NCI-H69 (cell line): ENCODE measurements around the gene ELF4.
A peak's percentile ranks its signal among the peaks of the same experiment; 100 is the strongest.
"Not testable (repeated sequence)": the region's sequence is repeated elsewhere in the genome, so short reads cannot be mapped to it uniquely, and the experiment has no call there.

Source experiments
- DNase-seq: peaks from one replicate; lab custom pipeline; 2025; lab: John Stamatoyannopoulos, UW

The ELF4 gene

GRCh38 chrX:130110379-130111219, at the start of gene ELF4:
TSS of gene ELF4 (minus strand) at chrX:130110497. CDS start at chrX:130081330, 29,167 bp downstream.
- peak; percentile 82 for DNase-seq

- DNase-seq = no peak
Observed at GRCh38 chrX:130159776-130160175, 49.5 kb upstream of the ELF4 start.

DNA sequence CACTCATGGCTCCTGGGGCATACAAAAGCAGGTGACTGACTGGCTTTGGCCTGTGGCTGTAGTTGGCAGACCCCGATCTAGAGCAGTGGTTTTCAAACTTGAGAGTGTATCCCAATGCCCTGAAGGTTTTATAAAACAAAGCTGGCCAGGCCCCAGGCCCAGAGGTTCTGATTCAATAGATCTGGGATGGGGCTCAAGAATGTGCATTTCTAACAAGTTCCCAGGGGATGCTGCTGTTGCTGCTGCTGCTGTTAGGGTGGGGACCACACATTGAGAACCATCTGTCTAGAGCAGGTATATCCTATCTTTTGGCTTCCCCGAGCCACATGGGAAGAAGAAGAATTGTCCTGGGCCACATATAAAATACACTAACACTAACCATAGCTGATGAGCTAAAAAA, 48.0 kb upstream of the ELF4 start:
- no peak for DNase-seq

GRCh38 chrX:130155564-130155963, 45.3 kb upstream of the ELF4 start:
- no peak for DNase-seq

- no peak for DNase-seq
Observed at GRCh38 chrX:130147631-130148030, 37.3 kb upstream of the ELF4 start.

GRCh38 chrX:130145123-130145522, 34.8 kb upstream of the ELF4 start:
- no peak for DNase-seq

DNA sequence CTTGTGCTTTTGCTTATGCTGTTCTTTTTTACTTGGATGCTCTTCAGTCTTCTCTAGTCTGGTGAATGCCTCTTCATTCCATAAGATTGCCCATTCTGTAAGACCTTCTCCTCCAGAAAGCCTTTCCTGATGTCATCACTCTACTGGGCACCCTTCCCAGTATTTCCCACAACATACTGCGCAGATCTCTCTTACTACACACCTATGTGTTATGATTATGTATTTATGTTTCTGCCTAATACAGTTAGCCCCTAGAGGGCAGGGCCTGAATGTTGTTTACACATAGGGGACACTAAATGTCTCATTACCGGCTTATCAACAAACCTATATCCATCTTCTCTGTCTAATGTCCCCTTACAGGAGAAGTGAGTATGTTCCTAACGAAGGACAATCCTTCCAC, 34.2 kb upstream of the ELF4 start:
- no peak for DNase-seq

- no peak for DNase-seq
Observed at GRCh38 chrX:130139474-130140201, 29.3 kb upstream of the ELF4 start.

- DNase-seq = no peak
Observed at GRCh38 chrX:130136961-130137360, 26.7 kb upstream of the ELF4 start.

- DNase-seq = no peak
Observed at GRCh38 chrX:130136496-130136895, 26.2 kb upstream of the ELF4 start.

GRCh38 chrX:130130990-130131389, 20.7 kb upstream of the ELF4 start:
- no peak for DNase-seq

DNA sequence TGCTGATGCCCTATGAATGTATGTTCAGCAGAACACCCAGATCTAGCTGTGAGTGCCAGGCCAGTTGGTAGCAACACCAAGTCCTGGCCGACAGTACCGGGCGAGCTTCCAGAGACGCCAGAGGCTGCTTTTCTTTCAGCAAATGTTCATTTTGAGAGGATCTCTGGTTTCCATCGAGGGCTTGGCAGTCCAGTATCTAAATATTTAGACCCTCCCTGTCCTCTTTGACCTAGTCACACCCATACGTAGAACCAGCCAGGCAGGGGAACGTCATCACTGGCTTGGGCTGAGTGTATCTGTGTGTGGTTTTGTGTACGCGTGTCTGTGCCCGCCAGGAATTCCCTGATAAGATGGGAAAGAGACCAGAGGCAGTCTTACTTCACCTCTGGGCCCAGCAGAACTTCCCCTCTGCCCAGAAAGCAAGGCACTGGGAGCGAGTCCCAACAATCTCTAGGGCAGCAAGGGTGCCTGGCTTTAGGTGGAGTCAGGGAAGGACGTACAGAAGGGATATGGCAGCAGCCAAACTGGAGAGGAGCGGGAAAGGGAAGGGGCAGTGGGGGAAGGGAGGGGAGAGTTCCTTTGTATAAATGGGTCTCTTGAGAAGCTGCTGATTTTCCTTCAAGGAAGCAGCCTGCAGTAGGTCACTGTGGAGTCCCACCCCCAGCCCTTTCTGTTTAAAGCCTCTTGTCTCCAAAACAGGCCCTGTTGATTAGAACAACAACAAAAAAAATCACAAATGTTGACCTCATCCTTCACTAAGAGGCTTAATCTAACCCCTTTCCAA, 15.0 kb upstream of the ELF4 start:
- no peak for DNase-seq

GRCh38 chrX:130124577-130124976, 14.3 kb upstream of the ELF4 start:
- no peak for DNase-seq

DNA sequence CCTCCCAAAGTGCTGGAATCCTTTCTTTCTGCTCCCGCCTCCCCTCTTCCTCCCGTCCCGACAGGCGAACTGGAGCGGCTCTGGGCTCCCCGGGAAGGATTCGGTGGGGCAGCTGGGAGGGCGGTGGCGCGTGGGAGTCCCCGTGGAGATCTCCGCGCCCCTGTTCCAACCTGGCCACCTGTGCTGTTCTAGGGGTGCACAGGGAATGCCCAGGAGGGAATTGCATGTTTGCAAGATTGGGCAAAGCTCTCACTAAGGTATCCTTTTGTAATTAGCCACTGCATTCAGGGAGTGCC, 11.2 kb upstream of the ELF4 start:
- DNase-seq = no peak

GRCh38 chrX:130120746-130121504, 10.6 kb upstream of the ELF4 start:
- peak; percentile 71 for DNase-seq

- DNase-seq = no peak
Observed at GRCh38 chrX:130120321-130120731, 10.0 kb upstream of the ELF4 start.

DNA sequence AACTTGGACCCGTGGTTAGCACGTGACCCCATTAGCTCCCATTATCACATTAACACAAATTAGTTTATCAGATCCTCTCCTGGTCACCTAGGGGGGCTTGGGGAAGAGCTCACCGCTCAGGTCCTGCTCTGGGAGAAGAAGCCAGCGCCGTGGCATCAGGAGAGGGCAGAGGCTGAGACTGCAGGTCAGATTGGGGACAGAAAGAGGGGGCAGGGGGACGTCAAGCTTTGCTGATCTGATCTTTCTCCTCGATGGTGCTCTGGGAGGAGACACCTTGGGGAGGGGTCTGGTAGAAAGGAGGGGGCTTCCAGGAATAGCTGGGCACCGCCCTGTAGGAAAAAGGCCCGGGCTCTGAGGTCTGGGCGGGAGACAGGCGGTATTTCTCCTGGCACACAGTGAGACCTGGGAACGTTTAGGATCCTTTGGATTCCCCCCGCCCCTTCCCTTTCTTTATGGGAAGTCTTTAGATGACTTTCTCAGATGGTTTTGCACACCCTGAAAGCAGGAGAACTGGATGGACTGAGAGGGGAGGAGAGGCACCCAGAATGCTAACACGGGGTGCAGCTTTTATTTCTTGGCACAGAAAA, 9.1 kb upstream of the ELF4 start:
- no peak for DNase-seq

GRCh38 chrX:130118441-130119311, 8.4 kb upstream of the ELF4 start:
- DNase-seq = no peak

- no peak for DNase-seq
Observed at GRCh38 chrX:130117166-130117565, 6.9 kb upstream of the ELF4 start.

DNA sequence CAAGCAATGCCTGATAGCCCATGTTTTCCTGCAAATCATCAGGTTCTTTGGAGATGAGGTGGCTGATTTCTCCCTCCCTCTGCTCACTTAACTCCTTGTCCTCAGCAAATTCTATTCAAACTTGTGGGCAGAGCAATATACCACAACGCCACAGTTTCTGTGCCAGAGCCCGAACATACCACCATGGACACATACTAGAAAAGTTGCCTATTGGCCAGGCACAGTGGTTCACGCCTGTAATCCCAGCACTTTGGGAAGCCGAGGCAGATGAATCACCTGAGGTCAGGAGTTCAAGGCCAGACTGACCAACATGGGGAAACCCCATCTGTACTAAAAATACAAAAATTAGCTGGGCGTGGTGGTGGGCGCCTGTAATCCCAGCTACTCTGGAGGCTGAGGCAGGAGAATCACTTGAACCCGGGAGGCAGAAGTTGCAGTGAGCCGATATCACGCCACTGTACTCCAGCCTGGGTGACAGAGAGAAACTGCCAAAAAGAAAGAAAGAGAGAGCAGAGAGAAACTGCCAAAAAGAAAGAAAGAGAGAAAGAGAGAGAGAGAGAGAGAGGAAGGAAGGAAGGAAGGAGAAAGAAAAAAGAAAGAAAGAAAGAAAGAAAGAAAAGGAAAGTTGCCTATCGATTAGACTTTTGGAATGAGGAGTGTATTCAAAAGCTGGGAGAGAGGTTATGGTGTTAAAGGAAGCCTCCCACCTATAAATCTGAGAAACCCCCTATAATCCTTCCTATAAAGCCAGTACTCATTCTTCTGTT, 5.0 kb upstream of the ELF4 start:
- not testable (repeated sequence) for DNase-seq
